GM18951 (cell line): Measurements from ENCODE around the gene RNPEP.

Experiments
- POLR2A ChIP-seq: IDR thresholded peaks from 4 replicates; pipeline ENCODE4 v1.6.1; 2011; ENCODE audit warnings: mild to moderate bottlenecking; ENCODE audit not compliant: insufficient read length, insufficient read depth; ENCODE audit errors: extremely low read depth
- in situ Hi-C: fragments of 300-500 bp; cut with MboI; formaldehyde crosslinking; loops from one replicate; pipeline ENCODE4 v1.12.0; 2022; ENCODE audit warnings: low sequenced_read_pairs, mixed read lengths, inconsistent platforms; ENCODE audit not compliant: unreplicated experiment

RNPEP gene

GRCh38 chr1:201982082-201982622 lies 296 bp upstream of the RNPEP start:
- TF ChIP-seq POLR2A, result no peak
- in situ Hi-C loops, result no loop called here

- no peak for TF ChIP-seq POLR2A
- in situ Hi-C loops, result no loop called here
Observed at GRCh38 chr1:201983380-201983805, 945 bp downstream of the RNPEP start.

DNA sequence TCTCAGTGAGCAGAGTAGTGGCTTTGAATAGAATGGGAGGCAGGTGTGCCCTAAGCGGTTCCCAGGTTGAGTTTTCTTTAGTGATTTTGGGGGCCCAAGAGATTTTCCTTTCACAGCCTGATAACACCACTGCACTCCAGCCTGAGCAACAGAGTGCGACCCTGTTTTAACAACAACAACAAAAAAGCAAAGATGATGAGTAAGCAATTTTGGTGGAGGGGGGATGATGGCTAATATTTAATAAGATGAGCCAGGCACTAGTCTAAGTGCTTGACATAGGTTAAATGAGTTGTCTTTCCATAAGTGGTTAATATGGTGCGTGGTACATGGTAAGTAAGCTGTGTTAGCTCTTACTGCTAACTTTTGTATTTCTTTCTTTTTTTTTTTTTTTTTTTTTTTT lies 2.0 kb downstream of the RNPEP start:
- TF ChIP-seq POLR2A, result no peak
- in situ Hi-C loops, result no loop called here

DNA sequence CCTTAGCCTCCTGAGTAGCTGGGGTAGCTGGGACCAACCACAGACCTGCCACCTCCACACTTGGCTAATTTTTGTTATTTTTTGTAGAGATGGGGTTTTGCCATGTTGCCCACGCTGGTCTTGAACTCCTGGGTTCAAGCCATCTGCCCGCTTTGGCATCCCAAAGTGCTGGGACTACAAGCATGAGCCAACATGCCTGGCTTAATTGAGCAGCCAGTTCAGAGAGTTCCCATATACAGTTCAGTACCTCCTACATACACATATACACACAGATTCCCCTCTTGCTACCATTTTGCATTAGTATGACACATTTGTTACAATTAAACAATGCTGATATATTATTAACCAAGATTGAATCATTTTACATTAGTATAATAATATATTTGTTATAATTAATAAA lies 2.9 kb downstream of the RNPEP start:
- in situ Hi-C loops, result no loop called here
- no peak for TF ChIP-seq POLR2A

- in situ Hi-C loops, result no loop called here
- no peak for TF ChIP-seq POLR2A
Observed at GRCh38 chr1:201988601-201989000, 6.2 kb downstream of the RNPEP start.

DNA sequence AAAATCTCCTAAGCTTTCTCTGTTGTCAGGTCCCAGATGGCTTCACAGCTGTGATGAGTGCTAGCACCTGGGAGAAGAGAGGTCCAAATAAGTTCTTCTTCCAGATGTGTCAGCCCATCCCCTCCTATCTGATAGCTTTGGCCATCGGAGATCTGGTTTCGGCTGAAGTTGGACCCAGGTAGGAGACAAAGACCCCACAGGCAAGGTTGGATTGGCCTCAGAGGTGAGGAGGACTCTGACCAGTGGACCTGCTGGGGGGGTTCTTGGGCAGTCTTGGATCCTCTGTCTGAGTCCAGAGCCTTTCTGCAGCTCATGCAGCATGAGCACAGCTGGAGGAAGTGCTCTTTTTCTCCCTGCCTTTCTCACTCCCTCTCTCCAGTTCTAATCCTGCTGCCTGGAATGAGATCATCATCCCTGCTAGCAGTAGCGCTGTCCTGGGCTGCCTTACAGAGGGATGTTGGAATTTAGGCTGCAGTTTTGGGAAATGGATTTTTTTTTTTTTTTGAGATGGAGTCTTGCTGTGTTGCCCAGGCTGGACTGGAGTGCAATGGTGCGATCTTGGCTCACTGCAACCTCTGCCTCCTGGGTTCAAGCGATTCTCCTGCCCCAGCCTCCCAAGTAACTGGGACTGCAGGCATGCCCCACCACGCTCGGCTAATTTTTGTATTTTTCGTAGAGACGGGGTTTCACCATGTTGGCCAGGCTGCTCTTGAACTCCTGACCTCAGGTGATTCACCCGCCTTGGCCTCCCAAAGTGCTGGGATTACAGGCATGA lies 7.1 kb downstream of the RNPEP start:
- in situ Hi-C loops, result no loop called here
- TF ChIP-seq POLR2A, result no peak

DNA sequence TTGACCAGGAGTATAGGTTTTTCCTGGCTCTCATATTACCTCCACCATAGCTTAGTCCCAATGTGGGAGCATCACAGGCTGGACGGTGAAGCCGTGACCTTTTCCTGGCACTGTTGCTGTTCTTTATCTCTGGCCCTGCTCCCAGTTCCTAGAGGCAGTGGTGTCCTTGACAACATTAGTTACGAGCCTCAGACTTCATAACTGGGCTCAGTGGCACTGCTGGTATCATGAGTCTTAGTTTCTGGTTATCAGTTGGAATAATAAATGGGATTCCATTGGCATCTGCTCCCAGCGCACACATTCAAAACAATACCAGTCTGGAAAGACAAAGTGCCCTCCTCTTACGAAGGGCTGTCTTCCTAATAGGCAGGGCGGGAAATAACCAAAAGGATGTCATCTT lies 8.0 kb downstream of the RNPEP start:
- no peak for TF ChIP-seq POLR2A
- in situ Hi-C loops, result no loop called here

- no peak for TF ChIP-seq POLR2A
- in situ Hi-C loops, result no loop called here
Observed at GRCh38 chr1:201999625-202000238, 17.3 kb downstream of the RNPEP start.

GRCh38 chr1:202002507-202002906 lies 20.1 kb downstream of the RNPEP start:
- in situ Hi-C loops, result no loop called here
- TF ChIP-seq POLR2A, result no peak

DNA sequence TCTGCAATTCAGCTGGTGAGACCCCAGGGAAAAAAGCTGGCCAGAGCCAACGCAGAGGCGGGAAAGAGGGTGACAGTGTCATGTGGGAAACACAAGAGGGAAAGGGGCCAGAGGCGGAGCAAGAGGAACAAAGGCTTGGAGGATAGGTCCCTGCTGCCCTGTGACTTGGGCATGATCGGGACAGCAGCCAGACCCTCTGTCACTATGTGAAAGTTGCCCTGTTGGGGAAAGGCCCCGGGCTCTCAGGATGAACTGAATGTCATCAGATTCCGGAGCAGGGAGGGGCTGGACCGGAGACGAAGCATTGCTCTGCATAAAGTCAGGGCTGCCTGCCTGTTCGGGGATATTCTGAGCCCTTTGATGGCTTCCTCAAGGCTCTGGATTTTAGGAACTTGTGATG lies 22.3 kb downstream of the RNPEP start:
- in situ Hi-C loops, result loop anchor here (5.0 kb wide), 1 partner anchor 113 kb away; no protein-coding TSS in a partner anchor
- no peak for TF ChIP-seq POLR2A

DNA sequence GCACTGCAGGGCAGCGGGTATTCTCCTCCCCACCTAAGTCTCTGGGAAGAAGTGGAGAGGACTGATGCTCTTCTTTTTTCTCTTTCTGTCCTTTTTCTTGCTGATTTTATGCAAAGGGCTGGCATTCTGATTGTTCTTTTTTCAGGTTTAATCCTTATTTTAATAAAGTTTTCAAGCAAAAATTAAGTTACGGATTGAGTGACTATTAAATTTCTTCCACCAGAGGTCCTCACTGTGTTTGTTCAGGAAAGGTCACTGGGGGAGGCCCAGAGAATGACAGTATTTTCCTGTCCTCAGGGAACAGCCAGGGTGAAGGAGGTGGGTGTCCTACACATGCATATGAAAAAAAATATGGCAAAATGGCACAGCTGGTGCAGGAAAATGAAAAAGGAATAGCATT lies 23.5 kb downstream of the RNPEP start:
- in situ Hi-C loops, result loop anchor here (5.0 kb wide), 1 partner anchor 111 kb away; no protein-coding TSS in a partner anchor
- no peak for TF ChIP-seq POLR2A

DNA sequence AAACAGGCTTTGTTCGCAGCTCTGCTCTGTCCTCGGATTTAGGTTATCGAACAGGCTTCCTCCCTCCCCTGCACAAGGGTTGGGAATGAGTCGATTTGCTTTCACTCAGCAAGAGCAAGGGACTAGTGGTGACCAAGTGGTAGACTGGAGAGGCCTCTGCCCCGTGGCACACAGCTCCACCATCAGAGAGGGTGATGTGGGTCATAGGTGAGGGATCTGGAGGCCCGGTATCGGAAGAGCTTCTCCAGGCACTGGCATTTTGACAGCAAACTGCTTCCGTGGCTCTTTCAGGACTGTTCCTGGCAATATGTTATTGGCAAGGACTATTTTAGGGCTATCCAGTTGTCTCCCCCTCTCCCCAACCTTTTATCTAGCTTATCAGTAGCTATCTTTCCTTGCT lies 24.9 kb downstream of the RNPEP start:
- in situ Hi-C loops, result loop anchor here (5.0 kb wide), 1 partner anchor 110 kb away; no protein-coding TSS in a partner anchor
- no peak for TF ChIP-seq POLR2A

DNA sequence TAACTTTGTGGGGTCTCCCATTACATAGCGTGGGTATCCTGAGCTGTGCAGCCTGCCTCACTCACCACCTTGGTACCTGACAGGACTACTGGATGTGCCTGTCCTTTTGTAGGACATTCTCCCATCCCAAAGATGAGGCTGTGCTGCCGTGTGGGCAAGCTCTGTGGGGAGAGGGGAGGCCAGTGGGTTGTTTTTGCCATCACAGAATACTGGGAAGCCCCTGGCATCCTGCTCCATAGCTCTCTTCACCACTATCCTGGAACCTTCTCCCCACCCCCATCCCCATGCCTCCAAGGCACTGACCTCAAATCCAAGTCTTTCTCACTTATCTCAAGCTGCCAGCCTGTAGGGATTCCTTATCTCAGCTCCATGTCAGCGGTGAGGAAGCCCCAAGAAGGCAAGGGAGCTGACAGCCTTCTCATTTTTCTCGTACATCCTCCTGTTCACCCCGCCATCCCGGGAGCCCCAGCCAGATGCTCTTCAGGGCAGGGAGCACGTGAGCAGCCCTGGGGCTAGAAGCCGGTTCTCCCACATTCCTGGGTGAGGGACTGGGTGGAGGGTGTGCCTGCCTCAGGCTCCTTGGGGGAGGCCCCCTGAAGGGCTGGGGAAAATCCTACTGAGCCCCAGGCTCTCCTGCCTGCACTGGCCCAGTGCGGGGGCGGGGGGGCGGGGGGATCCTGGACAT lies 25.5 kb downstream of the RNPEP start:
- in situ Hi-C loops, result loop anchor here (5.0 kb wide), 1 partner anchor 109 kb away; no protein-coding TSS in a partner anchor
- no peak for TF ChIP-seq POLR2A
